Ramos (cell line): Measurements from ENCODE around the gene TMEM63C.

Experiments
- in situ Hi-C: fragments of 300-500 bp; cut with MboI; formaldehyde crosslinking; loops from one replicate; pipeline ENCODE4 v1.14.3; 2022; ENCODE audit warnings: low sequenced_read_pairs; ENCODE audit not compliant: unreplicated experiment

TMEM63C gene

DNA sequence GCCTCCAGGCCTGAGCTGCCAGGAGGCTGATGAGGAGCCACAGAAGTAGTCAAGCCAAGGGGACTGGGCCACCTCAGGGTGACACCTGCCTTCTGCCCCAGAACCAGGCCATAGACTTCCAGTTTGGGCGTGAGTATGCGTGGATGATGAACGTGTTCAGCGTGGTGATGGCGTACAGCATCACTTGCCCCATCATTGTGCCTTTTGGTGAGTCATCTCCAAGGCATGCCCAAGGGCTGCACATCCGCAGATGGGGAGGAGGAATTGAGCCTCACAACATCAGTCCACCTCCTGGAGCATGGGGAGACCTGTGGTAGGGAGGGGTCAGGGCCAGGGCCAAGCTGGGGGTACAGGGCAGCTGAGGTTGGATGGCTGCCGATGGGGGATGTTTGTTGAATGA, 67.1 kb downstream of the TMEM63C start:
- in situ Hi-C loops: no loop called here

- in situ Hi-C loops: no loop called here
Observed at GRCh38 chr14:77249286-77249685, 67.7 kb downstream of the TMEM63C start.

- in situ Hi-C loops: no loop called here
Observed at GRCh38 chr14:77250927-77251326, 69.3 kb downstream of the TMEM63C start.

DNA sequence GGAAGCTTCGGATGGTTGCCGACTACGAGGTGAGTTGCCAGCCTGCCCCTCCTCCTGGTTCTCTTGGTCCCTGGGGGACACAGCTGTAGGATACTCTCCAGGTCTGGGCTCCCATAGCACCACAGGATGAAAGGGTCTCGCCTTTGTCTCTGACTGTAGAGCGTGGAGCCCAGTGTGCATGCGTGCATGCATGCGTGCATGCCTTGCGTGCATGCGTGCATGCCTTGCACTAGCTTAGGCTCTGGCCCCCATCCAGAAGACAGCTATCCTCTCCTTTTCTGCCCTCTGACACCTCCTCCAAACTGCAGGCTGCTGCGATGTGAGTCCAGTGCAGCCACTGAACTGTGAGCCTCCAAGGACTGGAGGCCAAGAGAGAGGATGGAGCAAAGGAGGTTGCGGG, 70.3 kb downstream of the TMEM63C start:
- in situ Hi-C loops: no loop called here

- in situ Hi-C loops: no loop called here
Observed at GRCh38 chr14:77253333-77254190, 72.0 kb downstream of the TMEM63C start.

DNA sequence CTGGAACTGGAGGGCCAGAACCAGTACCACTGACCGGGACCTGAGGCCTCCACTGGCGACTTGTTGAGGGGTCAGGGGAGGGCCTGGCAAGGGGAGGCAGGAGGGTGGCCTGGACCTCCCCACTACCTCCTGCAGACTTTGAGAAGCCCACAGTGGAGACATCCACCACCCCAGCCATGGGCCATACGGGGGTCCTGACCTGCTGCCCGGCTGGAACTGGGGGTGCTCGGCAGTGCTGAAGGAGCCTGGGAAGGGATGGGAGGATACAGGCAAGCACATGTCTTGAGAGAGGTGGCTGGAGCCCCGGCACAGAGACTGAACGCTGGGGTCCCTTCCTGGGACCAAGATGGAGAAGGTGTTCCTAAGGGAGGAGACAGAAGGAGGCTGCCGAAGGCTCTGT, 75.1 kb downstream of the TMEM63C start:
- in situ Hi-C loops: no loop called here

DNA sequence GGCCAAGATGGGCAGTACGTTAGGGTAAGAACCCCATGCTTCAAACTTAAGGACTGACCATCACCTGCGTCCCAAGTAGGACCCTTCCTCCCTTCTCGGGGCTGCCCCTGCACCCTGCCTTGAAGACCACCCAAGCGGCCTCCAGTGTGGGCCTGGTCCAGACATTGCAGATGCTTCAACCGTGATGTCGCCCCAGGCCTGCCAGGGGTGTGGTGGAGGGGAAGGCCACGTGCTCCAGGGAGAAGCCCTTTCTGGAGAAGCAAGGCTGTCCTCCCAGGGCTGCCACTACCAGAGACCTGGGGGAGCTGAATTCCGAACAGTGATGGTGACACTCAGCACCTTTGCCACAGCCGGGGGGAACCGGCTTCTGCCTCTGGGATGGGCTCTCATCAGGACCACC, 76.1 kb downstream of the TMEM63C start:
- in situ Hi-C loops: no loop called here

DNA sequence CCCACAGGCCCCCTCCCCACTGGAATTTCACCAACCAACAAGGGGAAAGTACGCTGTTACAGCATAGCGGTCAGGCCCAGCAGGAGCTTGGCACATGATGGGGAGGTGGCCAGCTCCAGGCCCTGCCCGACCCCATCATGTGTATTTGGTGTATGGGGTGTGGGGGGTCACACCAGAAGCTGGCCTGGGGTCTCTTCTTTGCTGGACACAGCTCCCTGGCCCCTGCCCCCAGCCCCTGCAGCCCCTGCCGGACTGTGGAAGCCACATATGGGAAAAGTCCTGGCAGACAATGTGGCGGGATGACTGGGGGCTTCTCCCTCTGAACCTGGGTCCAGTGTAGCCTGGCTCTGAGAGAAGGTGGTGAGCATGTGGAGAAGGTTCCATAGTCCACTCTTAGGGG, 77.0 kb downstream of the TMEM63C start:
- in situ Hi-C loops: no loop called here

- in situ Hi-C loops: no loop called here
Observed at GRCh38 chr14:77259025-77259715, 77.6 kb downstream of the TMEM63C start.

DNA sequence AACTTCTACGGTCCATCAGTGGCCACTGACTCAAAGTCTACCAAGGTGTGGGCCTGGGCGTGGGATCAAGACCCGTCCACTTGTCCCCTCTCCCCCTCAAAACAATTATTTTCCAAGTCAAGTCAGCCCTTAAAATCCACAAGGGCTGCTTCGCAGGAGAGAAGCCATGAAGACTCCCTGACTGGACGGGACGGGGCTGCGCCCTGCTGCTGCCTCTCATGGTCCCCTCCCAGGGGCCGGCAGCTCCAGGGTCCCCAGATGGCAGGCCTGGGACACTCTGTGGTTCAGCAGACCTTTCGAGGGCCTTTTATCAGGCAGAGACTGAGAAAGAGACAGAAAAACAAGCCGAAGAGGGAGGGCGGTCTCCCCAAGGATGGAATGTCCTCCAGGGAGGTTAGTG, 78.6 kb downstream of the TMEM63C start:
- in situ Hi-C loops: no loop called here

DNA sequence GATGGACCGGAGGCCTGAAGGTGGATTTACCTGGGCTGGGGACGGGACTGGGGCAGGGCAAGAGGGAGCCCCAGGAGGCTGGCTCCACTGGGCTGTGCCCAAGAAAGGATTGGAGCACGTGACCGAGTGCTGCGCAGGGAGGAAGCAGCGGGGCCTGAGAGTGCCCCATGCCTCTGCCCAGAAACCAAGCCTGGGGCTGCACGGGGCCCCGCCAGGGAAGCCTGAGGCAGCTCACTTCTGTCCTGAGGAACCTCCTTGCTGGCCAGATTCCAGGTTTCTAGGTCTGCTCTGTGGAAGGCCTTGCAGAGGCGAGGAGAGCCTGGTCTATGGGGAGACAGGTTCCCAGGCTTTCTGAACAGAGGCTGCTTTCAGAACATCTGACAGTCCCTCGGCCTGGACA, 79.0 kb downstream of the TMEM63C start:
- in situ Hi-C loops: no loop called here

DNA sequence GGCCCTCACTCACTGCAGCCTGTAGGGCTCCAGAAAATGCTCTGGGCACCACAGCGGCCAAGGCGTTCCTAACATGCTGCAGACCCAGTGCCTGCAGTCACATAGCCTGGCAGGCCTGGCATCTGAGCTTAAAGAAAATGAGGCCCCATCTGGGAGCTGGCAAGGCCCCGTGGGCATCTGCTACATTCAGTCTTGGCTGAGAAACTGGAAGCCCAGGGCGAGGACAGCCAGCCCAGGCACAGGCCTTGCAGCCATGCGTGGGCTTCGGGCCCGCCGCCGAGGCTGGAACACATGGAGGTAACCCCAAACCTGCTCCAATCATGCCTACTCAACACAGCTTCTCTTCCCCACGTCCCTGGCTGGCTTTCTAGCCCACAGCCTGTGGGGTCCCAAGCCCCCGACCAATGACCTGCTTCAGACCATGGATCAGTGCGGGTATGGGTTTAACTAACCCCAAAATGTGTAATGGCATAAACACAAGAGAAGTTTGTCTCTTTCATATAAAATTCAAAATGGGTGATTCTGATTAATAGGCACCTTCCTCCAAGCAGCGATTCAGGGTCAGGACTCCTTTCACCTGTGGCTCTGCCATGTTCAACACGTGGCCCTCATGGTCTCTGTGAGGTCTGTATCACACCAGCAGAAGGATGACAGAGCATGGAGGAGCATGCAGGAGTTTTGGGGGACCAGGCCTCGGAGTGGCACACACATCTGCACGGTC, 83.0 kb downstream of the TMEM63C start:
- in situ Hi-C loops: no loop called here

DNA sequence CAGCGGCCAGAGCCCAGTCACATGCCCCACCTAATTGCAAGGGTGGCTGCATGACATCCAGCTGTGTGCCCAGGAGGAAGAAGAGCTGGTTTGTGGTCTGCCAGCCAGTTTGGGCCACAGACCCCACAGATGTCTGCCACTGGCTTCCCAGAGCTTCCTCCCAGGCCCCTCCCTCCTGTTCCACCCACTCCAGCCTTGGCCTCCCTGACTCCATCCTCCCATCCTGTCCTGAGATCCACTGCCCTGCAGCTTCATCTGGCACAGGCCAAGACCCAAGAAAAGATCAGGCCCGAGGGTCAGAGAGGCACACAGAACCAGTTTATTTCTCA, 83.6 kb downstream of the TMEM63C start:
- in situ Hi-C loops: no loop called here

DNA sequence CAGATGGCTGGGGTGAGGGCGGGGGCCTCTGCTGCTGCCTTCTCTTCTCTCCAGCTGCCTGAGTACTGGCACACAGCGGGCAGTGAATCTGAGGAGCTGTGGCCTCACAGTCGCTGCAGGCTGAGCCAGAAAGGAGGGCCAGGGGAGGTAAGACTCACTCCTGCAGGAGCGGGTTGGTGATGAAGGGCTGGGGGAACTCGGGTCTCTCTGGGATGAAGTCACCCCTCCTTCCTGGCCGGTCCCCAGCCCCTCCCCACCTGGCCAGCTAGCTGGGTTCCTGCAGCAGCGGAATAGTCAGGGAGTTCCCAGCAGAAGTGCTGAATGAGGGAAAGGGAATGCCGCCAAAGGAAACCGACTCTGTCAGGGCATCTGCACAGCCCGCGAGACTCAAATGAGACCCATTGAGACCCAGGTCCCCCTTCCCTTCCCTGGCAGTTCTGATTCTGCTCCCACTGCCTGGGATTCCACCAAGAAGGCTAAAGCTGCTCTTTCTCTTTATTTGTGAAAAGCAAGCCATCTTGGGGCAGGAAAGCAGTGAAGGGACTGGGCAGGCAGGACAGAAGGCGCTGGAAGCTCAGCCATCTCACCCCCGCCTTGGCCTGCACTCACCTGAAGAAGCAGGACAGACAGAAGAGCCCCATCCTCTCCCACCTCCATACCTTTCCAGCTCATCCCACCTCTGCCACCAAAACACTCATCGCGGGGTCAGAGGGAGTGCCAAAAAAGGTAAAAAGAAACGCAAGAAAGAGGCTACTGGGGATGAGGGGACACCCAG, 84.2 kb downstream of the TMEM63C start:
- in situ Hi-C loops: no loop called here

- in situ Hi-C loops: no loop called here
Observed at GRCh38 chr14:77266336-77266735, 84.7 kb downstream of the TMEM63C start.

DNA sequence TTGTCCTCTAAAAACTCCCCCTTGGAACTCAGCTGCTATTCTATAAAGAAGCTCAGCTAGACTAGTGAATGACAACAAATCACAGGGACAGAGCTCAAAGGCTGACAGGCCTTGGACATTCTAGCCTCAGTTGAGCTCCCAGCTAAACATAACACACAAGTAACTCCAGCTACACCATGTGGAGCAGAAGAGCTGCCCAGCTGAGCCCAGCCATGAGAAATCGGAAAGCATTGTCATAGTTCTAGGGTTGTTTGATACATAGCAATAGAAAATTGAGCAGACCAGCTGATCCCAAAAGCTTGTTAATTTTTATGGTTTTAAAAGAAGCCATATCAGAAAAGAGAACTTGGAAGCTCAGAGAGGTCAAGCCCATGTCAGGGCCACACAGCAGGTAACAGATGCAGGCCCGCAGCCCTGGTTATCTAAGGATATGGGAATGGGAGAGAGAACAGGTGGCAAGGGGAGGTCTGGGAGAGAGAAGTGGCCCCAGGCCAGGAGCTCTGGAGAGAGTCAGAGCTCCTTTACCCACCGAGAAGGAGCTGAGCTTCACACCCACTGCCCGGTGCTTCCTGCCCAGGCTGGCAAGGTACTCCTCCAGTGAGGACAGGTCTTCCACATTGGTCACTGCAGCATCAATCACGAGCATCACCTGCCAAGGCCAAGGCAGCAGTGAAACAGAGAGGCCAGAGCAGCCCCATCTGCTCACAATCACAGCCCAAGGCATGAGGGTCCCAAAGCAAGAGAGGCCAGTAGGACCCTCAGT, 86.5 kb downstream of the TMEM63C start:
- in situ Hi-C loops: no loop called here

DNA sequence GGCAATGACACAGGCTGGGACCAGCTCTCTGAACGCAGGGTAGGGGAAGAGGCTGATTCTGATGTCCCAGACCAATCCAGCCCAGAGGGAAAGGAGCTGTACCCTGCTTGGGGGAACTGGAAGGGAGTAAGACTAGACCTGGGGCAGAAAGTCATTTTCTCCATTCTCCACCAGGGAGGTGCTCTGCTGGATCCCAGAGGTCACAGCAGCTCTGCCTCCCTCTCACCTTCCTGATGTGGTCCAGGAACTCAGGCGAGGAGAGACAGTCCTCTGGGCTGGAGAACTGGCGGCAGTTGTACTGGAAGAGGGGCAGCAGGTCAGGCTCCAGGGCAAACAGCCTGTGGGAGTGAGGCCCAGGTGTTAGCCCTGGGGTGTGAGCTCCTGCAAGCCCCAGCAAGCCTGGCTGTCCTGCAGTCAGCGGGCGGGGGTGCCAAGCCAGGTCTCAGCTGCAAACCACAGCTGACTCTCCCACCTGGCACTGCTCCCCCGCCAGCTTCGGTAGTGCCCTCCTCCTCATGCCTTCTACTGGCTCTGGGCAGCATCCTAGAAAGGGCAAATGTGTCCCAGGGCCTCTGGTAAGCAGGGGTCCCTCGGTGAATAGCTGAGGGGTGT, 87.5 kb downstream of the TMEM63C start:
- in situ Hi-C loops: no loop called here

DNA sequence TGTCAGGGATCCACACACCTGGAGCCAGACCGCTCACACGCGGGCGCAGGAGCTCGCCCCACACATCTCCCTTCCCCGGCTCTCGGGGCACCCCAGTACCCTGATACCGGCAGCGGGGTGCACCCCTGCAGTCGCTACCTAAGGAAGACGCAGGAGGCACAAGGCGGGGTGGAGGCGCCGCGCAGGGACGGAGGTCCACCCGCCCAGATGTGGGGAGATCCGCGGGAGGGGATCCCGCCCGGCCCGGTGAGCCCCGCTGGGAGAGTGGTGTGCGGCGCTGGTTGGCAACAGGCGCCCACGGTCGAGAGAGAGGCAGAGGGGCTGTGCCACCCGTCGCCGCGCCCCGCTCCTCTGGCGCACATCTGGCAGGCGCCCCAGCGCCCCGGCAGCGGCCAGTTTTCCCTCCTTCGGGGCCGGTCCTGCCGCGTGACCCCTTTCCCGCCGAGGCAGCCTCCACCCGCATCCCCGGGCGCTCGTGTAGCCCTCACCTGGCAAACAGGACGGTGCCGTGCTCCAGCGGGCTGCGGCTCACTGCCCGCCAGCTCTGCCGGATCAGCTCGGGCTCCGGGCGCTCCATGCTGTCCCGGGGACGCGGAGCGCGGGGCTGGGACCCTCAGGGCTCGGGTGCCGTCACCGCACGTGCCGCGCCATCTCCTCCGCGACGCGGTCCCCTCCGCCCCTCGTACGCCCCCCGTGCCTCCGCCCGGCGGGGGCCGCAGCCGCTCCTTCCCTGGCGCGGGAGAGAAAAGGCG, 88.9 kb downstream of the TMEM63C start:
- in situ Hi-C loops: no loop called here
